Tibial nerve (tissue), 4 donors: Measurements from ENCODE around the gene RNF213. TPM values are rescaled to one million over a fixed set of nuclear protein-coding genes. Genes with fewer than 3 reads are reported as not detected.

ENCODE experiments used
- DNase-seq, 2 donors: peaks; one replicate each; pipeline ENCODE4 v3.0.0-alpha.2; 2019; ENCODE audit warnings: low spot score in 2 of 2
- H3K27ac ChIP-seq, 4 donors: fragments of 200-600 bp; sonication (generic) in 3 of 4; one replicate each; pipeline ENCODE4 v1.5.1; 2017 to 2019; ENCODE audit warnings: mild to moderate bottlenecking in 1 of 4
- H3K27me3 ChIP-seq, 2 donors: fragments of 200-600 bp; sonication (generic) in 1 of 2; one replicate each; pipeline versions ENCODE4 v1.5.1 to v1.6.0; 2017 to 2019
- H3K36me3 ChIP-seq, 3 donors: fragments of 200-600 bp; sonication (generic); one replicate each; pipeline ENCODE4 v1.5.1; 2018 to 2019
- H3K4me1 ChIP-seq, 4 donors: fragments of 200-600 bp; sonication (generic) in 3 of 4; one replicate each; pipeline ENCODE4 v1.5.1; 2017 to 2019
- H3K4me3 ChIP-seq, 4 donors: fragments of 200-600 bp; sonication (generic) in 3 of 4; one replicate each; pipeline ENCODE4 v1.5.1; 2017 to 2019; ENCODE audit warnings: mild to moderate bottlenecking in 1 of 4, moderate library complexity in 1 of 4
- H3K9me3 ChIP-seq, 4 donors: fragments of 200-600 bp; sonication (generic) in 3 of 4; one replicate each; pipeline ENCODE4 v1.5.1; 2017 to 2019
- CTCF ChIP-seq, 5 experiments: fragments of 200-600 bp in 3 of 5; fragments of 450-650 bp in 2 of 5; sonication (generic) in 3 of 5; IDR thresholded peaks; one replicate each; pipeline ENCODE4 v1.5.1; 2016 to 2019; ENCODE audit warnings: antibody characterized with exemption in 5 of 5, mild to moderate bottlenecking in 3 of 5, moderate library complexity in 2 of 5
- EP300 ChIP-seq, 2 donors: sonication (generic); formaldehyde crosslinking; IDR thresholded peaks; one replicate each; pipeline ENCODE4 v1.6.1; 2017; ENCODE audit warnings: antibody characterized with exemption in 2 of 2, mild to moderate bottlenecking in 1 of 2
- POLR2A ChIP-seq, 2 donors: fragments of 450-650 bp; IDR thresholded peaks; one replicate each; pipeline ENCODE4 v1.6.1; 2017; ENCODE audit warnings: antibody characterized with exemption in 2 of 2, mild to moderate bottlenecking in 2 of 2, moderate library complexity in 2 of 2
- WGBS, 2 donors: methylation state at CpG; one replicate each; pipeline ENCODE4 v1.1.5; 2018; 5-methylcytosine and 5-hydroxymethylcytosine counted together
- total RNA-seq, 4 donors: library from RNA; depleted of rRNA; stranded (reverse); fragments of >200 nt; gene quantifications; one replicate each; pipeline ENCODE4 v1.1.0, GENCODE V29; 2016

Gene RNF213
- total RNA-seq, 4 donors from 2014 or later, result 107 to 148 (median 119) TPM

- Histone ChIP-seq H3K4me3 (no peak overlapping the region), H3K36me3 (peaks cover 0 to 39% (median 0%) of the 10 kb centered on the region in 3 donors), H3K27ac (no peak overlapping the region), H3K27me3 (no peaks in the 10 kb centered on the region), H3K4me1 (peaks cover 0 to 36% (median 14%) of the 10 kb centered on the region in 4 donors), H3K9me3 (no peaks in the 10 kb centered on the region)
- no peak for DNase-seq
- TF ChIP-seq CTCF (IDR thresholded peaks at IDR 0.05) (no peak), POLR2A (IDR thresholded peaks at IDR 0.05) (no peak), EP300 (IDR thresholded peaks at IDR 0.05) (no peak)
- WGBS, 2 donors, result 72 to 81% methylated on average over 6 of the region's 6 CpGs
Measured at GRCh38 chr17:80416940-80417293, 156.3 kb downstream of the RNF213 start.

DNA sequence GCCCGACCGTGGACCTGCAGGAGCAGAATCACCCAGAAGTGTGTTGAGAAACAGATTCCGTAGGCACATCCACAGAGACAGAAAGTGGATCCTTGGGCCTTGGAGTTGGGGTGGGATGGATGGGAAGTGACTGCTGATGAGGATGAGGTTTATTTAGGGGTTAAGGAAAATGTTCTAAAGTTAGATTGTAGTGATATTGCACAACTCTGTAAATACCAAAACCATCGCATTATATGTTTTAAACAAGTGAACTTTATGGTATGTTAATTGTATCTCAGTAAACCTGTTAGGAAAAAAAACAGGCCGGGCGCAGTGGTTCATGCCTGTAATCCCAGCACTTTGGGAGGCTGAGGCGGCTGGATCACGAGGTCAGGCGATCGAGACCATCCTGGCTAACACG is 157.9 kb downstream of the RNF213 start:
- WGBS, 2 donors, result 92 to 96% methylated on average over 11 of the region's 11 CpGs
- H3K4me3 ChIP-seq, result no peak overlapping the region
- TF ChIP-seq POLR2A (IDR thresholded peaks at IDR 0.05) (no peak), EP300 (IDR thresholded peaks at IDR 0.05) (no peak), CTCF (IDR thresholded peaks at IDR 0.05) (no peak)

GRCh38 chr17:80419255-80419654 is 158.6 kb downstream of the RNF213 start:
- no peak for DNase-seq
- Histone ChIP-seq H3K36me3 (peaks cover 0 to 44% (median 0%) of the 10 kb centered on the region in 3 donors), H3K9me3 (no peaks in the 10 kb centered on the region), H3K27me3 (no peaks in the 10 kb centered on the region), H3K27ac (no peak overlapping the region), H3K4me1 (peaks cover 0 to 28% (median 12%) of the 10 kb centered on the region in 4 donors), H3K4me3 (no peak overlapping the region)
- 85% methylated on average over 10 to 11 of the region's 11 CpGs for WGBS, 2 donors
- TF ChIP-seq POLR2A (IDR thresholded peaks at IDR 0.05) (no peak), CTCF (IDR thresholded peaks at IDR 0.05) (no peak), EP300 (IDR thresholded peaks at IDR 0.05) (no peak)

More for the DNA sequence above, 157.9 kb downstream of the RNF213 start:
- H3K9me3 ChIP-seq, result no peaks in the 10 kb centered on the region
- peaks cover 0 to 44% (median 0%) of the 10 kb centered on the region in 3 donors for H3K36me3 ChIP-seq
- DNase-seq, result no peak
- H3K4me1 ChIP-seq, result peaks cover 0 to 34% (median 14%) of the 10 kb centered on the region in 4 donors
- H3K27me3 ChIP-seq, result no peaks in the 10 kb centered on the region
- H3K27ac ChIP-seq, result no peak overlapping the region

DNA sequence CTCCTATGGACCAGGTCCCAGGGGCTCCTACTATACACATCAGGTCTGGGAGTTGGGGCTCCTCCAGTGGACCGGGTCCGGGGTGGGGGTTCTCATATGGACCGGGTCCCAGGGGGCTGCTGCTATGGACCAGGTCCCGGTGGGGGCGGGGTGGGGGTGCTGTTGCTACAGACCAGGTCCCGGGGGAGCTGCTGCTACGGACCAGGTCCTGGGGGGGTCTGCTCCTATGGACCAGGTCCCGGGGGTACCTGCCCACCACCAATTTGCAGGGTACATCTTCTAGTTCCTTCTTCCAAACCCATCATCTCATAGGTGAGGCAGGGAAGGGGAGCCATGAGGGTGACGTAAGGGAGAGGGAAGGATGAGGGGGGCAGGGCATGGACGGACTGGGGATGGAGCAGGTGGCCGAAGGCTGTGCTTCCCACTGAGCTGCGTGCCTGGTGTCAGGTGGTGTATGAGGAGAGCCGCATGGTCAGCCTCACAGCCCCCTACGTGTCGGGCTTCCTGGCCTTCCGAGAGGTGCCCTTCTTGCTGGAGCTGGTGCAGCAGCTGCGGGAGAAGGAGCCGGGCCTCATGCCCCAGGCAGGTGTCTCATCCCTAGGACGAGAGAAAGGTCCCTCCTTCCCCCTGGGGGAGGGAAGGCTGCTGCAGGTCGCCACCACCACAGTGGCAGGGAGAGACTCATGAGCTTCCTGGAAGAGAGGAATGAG is 160.9 kb downstream of the RNF213 start:
- TF ChIP-seq CTCF (IDR thresholded peaks at IDR 0.05) (no peak), EP300 (IDR thresholded peaks at IDR 0.05) (no peak), POLR2A (IDR thresholded peaks at IDR 0.05) (no peak)
- DNase-seq, result no peak
- Histone ChIP-seq H3K9me3 (no peaks in the 10 kb centered on the region), H3K36me3 (peaks cover 0 to 56% (median 0%) of the 10 kb centered on the region in 3 donors), H3K4me1 (peaks cover 0 to 16% (median under 1%) of the 10 kb centered on the region in 4 donors), H3K4me3 (no peak overlapping the region), H3K27ac (no peak overlapping the region), H3K27me3 (no peaks in the 10 kb centered on the region)
- 76 to 80% methylated on average over 18 to 19 of the region's 20 CpGs for WGBS, 2 donors

DNA sequence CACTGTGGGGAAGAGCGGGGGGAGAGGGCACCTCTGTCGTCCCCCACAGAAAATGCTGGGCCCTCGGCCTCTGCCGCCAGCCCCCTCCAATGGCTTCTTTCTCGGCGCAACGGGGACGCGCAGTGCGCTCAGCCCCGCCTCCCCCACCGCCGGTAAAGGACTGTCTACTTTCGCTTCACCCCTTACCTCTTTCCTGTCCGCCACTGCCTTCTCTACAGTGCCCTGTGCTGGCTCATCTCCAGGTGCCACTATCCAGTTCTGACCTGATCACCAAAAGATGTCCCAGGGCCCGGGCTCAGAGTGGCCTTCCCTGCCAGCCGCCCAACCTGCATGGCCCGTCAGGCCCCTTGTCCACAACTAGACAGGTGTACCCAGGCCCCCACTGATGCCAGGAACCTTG is 161.6 kb downstream of the RNF213 start:
- Histone ChIP-seq H3K4me1 (peaks cover 0 to 16% (median 3%) of the 10 kb centered on the region in 4 donors), H3K36me3 (peaks cover 0 to 53% (median 0%) of the 10 kb centered on the region in 3 donors), H3K27me3 (no peaks in the 10 kb centered on the region), H3K4me3 (no peak overlapping the region), H3K9me3 (no peaks in the 10 kb centered on the region), H3K27ac (no peak overlapping the region)
- no peak for DNase-seq
- TF ChIP-seq CTCF (IDR thresholded peaks at IDR 0.05), result no peak
- no peak for TF ChIP-seq POLR2A (IDR thresholded peaks at IDR 0.05)
- no peak for TF ChIP-seq EP300 (IDR thresholded peaks at IDR 0.05)
- WGBS, 2 donors, result 81 to 89% methylated on average over 18 of the region's 18 CpGs
